ENCODE data around the gene SLC7A10.

SLC7A10 gene

DNA sequence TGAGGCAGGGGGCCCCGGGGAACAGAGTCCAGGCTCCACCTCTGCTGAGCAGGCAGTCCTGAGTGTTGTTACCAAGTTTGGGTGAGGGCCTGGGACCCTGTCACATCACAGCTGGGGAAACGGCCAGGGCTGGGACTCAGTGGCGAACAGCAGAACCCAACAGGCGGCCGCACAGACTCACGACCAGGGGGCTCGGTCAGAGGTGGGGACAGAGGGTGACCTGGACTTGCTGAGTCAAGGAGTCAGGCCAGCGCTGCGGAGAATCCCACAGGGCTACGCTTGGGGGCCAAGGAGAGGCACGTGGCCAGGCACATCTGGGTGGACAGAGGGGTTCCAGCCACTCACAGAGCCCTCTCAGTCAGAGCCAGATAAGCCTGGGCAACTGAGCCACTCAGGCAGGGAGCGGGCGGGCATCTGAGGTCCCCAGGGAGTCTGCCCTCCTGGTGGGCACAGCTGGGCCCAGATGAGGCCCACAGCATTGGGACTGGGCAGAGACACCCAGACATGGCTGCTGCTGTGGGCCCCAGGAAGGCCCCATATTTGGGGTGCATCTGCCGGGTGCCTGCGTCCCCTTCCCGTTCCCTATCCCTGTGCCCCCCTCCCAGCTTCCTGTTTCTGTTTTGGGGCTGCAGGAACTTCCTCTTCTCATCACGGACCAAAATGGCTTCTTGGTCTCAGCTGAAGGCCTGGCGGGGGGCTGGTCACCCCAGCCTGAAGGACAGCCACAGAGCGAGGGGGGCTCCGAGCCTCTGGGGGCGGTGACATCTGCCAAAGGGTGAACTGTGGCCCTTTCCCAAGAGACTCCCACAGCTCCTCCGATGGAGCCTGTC lies 42.7 kb upstream of the SLC7A10 start:
- H3K4me1 ChIP-seq: peaks cover 71 to 100% (median 93%) of the 10 kb centered on the region in 10 experiments
- no peak for TF ChIP-seq Cebpa-rat (IDR thresholded peaks at IDR 0.05)
- no peaks in the 10 kb centered on the region for H3K36me3 ChIP-seq
- peak overlapping the region; percentile 79 to 95 (median 86) for H3K4me2 ChIP-seq
- no peaks in the 10 kb centered on the region for H3K9me3 ChIP-seq (replicated peaks in 1 of 11)
- H3K27me3 ChIP-seq: no peaks in the 10 kb centered on the region
- H3K4me3 ChIP-seq: peak overlapping the region in 6 of 10 experiments; percentile 0 to 20 (median 10); a peak in 5 of 20 replicates
- peak overlapping the region; percentile 20 to 75 (median 66); a peak in 21 of 22 replicates for H3K9ac ChIP-seq
- peak overlapping the region; percentile 75 to 90 (median 83) for H3K27ac ChIP-seq
- no peaks in the 10 kb centered on the region for H4K20me1 ChIP-seq

DNA sequence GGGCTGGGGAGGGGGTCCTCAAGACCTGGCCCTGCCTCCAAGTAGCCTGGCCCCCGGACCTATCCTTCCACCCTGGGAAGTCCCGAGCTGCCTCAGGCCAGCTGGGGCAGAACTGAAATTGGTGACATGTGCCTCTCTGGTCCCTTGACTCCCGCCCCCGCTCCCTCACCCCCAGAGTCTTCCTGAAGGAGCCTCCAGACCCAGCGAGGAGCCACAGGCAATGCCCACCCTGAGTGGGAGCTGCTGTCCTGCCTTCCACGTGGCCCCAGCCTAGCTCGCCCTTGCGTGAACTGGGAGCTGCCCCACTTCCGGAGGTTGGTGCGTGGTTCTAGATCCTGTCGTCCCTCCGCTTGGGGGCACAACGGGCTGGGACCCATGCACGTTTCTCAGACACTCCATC lies 42.1 kb upstream of the SLC7A10 start:
- Histone ChIP-seq H4K20me1 (no peaks in the 10 kb centered on the region), H3K27me3 (no peaks in the 10 kb centered on the region), H3K4me1 (peaks cover 67 to 100% (median 93%) of the 10 kb centered on the region in 10 experiments), H3K4me3 (peak overlapping the region in 4 of 10 experiments; percentile 4 to 13 (median 8); a peak in 4 of 20 replicates), H3K36me3 (no peaks in the 10 kb centered on the region), H3K9ac (peak overlapping the region; percentile 20 to 75 (median 66); a peak in 21 of 22 replicates), H3K27ac (peak overlapping the region; percentile 75 to 90 (median 83)), H3K9me3 (replicated peaks in 1 of 11) (no peaks in the 10 kb centered on the region), H3K4me2 (peak overlapping the region; percentile 79 to 95 (median 86))
- TF ChIP-seq Cebpa-rat (IDR thresholded peaks at IDR 0.05): no peak

DNA sequence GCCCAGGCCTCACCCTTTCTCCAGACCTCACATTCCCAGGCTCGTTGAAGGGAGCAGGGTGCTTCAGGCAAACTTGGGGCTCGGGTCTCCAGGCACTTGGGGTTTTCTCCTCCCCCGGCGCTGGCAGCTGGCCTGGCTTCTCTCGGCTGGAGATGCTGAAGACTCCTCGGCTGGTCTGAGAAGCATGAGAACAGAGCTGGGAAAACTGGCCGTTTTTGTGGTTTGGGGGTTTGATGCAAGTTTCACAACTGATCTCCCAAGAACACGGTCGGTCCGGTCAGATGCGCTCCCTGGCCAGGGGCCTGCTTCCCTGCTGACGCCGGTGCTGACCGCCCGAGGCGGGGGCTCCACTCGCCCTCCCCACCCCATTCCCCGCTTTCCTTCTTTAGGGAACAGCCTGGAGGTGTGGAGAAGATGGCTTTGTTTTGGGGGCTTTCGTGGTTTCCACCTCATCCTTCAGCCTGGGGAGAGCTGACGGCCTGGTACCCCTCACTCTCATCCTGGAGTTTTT lies 41.4 kb upstream of the SLC7A10 start:
- Histone ChIP-seq H3K27ac (peak overlapping the region; percentile 75 to 90 (median 83); a peak in 20 of 22 replicates), H3K4me3 (no peak overlapping the region), H4K20me1 (no peaks in the 10 kb centered on the region), H3K9me3 (replicated peaks in 1 of 11) (no peaks in the 10 kb centered on the region), H3K27me3 (no peaks in the 10 kb centered on the region), H3K36me3 (no peaks in the 10 kb centered on the region), H3K9ac (peak overlapping the region; percentile 20 to 75 (median 66); a peak in 19 of 22 replicates), H3K4me1 (peaks cover 62 to 100% (median 94%) of the 10 kb centered on the region in 10 experiments), H3K4me2 (peak overlapping the region; percentile 79 to 95 (median 86))
- no peak for TF ChIP-seq Cebpa-rat (IDR thresholded peaks at IDR 0.05)

DNA sequence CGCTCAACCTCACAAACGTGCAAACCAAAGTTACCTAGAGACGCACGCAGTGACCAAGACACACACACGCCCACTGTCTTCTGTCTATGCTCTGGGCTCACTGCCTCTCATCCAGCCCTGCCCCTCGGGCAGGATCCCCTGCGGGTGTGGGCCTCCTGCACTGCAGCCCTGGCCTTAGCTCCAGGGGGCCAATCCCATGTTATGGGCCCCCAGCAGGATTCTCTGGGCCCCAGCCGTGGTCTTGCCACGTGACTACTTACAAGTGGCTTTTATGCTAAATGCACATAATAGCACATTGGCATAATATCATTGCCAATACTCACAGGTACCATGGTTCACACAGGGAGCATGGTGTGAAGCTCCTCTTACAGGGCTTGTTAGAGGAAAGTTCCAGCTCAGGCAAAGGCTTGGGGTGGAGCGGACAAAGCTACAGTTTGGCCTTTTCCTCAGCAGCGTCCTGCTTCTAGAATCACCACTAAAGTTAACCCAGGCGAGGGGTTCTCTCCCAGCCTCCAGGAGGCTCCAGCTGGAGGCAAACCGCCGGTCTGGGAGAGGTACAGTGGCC lies 39.3 kb upstream of the SLC7A10 start:
- Histone ChIP-seq H3K4me2 (peak overlapping the region in 10 of 11 experiments; percentile 2 to 97 (median 40); a peak in 12 of 22 replicates), H4K20me1 (no peaks in the 10 kb centered on the region), H3K36me3 (no peaks in the 10 kb centered on the region), H3K4me1 (peaks cover 62 to 100% (median 99%) of the 10 kb centered on the region in 10 experiments), H3K4me3 (no peak overlapping the region), H3K9ac (no peak overlapping the region), H3K27ac (peak overlapping the region in 3 of 11 experiments; percentile 15 to 25 (median 23); a peak in 3 of 22 replicates), H3K27me3 (no peaks in the 10 kb centered on the region), H3K9me3 (replicated peaks in 1 of 11) (no peaks in the 10 kb centered on the region)
- no peak for TF ChIP-seq Cebpa-rat (IDR thresholded peaks at IDR 0.05)

DNA sequence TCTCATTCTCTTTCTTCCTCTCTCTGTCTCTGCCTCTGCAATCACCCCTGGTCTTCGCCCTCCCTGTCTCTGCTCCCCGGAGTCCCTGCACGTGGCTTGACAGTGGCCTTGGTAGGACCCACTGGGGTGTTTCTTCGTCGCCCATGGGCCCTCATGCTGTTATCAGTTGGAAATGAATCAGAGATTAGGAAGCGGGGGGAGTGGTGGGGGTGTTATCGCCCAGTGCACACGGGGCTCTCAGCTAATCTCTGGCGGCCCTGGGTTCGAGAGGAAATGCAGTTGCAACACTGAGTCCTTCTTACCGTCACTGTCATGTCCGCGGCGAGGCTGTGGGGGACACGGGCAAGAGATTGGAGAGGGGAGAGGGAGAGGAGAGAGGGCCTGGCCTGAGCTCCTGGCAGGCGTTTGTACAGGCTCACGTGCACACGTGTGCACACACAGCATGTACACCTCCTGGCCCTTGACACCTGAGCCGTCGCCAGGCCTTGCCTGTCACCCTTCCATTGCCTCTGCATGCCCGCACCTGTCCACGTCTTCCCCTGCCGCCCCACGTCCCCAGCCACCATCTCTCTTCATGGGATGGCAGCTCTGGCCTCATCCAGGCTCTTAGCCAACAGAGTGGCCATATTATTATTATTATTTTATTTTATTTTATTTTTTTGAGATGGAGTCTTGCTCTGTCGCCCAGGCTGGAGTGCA lies 37.8 kb upstream of the SLC7A10 start:
- no peaks in the 10 kb centered on the region for H3K27me3 ChIP-seq
- peak overlapping the region in 6 of 11 experiments; percentile 3 to 37 (median 18); a peak in 6 of 22 replicates for H3K27ac ChIP-seq
- H3K9ac ChIP-seq: no peak overlapping the region
- H3K36me3 ChIP-seq: no peaks in the 10 kb centered on the region
- H4K20me1 ChIP-seq: no peaks in the 10 kb centered on the region
- no peak overlapping the region for H3K4me3 ChIP-seq
- H3K4me2 ChIP-seq: peak overlapping the region; percentile 38 to 99 (median 96); a peak in 21 of 22 replicates
- peaks cover 57 to 100% (median 94%) of the 10 kb centered on the region in 10 experiments for H3K4me1 ChIP-seq
- peaks cover 0 to 3% (median 0%) of the 10 kb centered on the region in 11 experiments; a peak in 1 of 22 replicates for H3K9me3 ChIP-seq (replicated peaks in 1 of 11)
- peak in 1 of 11 experiments; percentile 31; a peak in 1 of 22 replicates for TF ChIP-seq Cebpa-rat (IDR thresholded peaks at IDR 0.05)

DNA sequence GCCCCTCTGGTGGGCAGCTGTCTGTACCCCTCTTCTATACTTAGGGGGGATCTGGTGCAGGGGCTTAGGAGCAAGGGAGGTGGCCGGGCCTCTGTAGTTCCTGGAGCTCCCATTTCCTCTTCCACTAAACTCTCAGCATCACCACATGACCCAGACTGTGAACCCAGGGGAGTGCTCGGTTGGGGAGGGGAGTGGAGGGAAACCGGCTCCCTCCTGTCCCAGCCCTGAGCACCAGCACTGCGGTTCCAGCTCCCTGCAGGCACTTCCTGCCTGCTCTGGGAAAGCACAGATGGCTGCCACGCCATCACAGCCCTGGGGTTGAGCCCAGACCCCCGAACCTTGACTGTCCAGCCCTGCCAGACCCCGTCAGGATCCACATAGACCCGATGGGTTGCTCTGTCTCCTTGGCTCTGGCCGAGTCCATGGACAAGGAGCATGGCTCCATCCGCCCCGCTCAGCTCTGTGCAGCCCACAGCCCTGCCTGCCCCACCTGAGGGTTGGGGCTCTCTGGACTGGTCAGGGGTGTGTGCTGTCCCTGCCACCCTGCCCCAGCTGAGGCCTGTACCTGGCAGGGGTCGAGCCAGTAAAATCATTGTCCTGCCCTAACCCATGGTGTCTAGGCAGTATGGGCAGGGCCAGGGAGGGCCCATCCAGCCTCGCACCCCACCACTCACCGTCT lies 36.0 kb upstream of the SLC7A10 start:
- Histone ChIP-seq H3K27ac (peak overlapping the region; percentile 56 to 84 (median 80); a peak in 21 of 22 replicates), H3K4me3 (peak overlapping the region in 8 of 10 experiments; percentile 11 to 48 (median 36); a peak in 9 of 20 replicates), H3K36me3 (no peaks in the 10 kb centered on the region), H3K4me2 (peak overlapping the region; percentile 89 to 99 (median 96)), H3K27me3 (no peaks in the 10 kb centered on the region), H4K20me1 (no peaks in the 10 kb centered on the region), H3K4me1 (peaks cover 38 to 82% (median 76%) of the 10 kb centered on the region in 10 experiments), H3K9ac (peak overlapping the region; percentile 39 to 74 (median 66); a peak in 19 of 22 replicates), H3K9me3 (replicated peaks in 1 of 11) (peaks cover 0 to 9% (median 4%) of the 10 kb centered on the region in 11 experiments; a peak in 8 of 22 replicates)
- TF ChIP-seq Cebpa-rat (IDR thresholded peaks at IDR 0.05): no peak

DNA sequence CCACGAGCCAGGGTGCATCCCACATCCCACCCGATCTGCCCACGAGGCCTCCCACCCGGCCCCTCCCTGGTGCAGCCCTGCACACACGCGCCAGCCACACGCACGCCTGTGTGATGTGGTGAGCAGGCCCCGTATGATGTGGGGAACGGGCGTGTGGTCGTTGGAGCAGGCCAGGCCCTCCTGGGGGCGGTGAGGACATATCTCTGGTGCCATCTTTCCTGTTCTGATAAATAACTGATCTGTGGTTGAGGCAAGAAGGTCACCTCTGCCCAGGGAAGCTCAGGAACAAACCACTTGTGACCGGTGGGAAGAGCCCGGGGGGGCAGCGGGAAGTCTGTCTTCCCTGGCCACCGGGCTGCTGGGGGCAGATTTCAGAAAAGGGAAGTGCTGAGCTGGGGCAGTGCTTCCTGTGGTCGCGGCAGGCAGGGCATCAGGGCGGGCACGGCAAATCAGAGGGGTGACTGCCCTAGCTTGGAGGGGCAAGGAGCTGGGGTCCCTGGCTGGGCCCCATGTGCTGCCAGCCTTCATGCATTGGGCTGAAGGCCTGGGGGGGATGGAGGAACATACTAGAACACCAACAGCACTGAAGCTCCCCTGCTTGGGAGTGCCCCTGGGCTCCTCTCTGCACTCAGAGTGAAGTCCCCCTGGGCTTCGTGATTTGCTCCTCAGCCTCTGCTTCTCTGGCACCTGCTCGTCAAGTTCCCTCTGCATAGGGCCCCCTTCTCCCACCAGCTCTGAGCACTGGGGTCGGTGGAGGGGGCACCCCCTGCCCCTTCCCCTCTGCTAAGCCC lies 35.2 kb upstream of the SLC7A10 start:
- peaks cover 37 to 77% (median 68%) of the 10 kb centered on the region in 10 experiments for H3K4me1 ChIP-seq
- peak overlapping the region; percentile 89 to 99 (median 96) for H3K4me2 ChIP-seq
- peak overlapping the region; percentile 39 to 74 (median 66); a peak in 20 of 22 replicates for H3K9ac ChIP-seq
- no peaks in the 10 kb centered on the region for H3K27me3 ChIP-seq
- H3K36me3 ChIP-seq: no peaks in the 10 kb centered on the region
- H3K27ac ChIP-seq: peak overlapping the region; percentile 56 to 84 (median 80); a peak in 21 of 22 replicates
- peak overlapping the region in 8 of 10 experiments; percentile 11 to 48 (median 36); a peak in 9 of 20 replicates for H3K4me3 ChIP-seq
- no peak for TF ChIP-seq Cebpa-rat (IDR thresholded peaks at IDR 0.05)
- peaks cover 0 to 9% (median 4%) of the 10 kb centered on the region in 11 experiments; a peak in 8 of 22 replicates for H3K9me3 ChIP-seq (replicated peaks in 1 of 11)
- H4K20me1 ChIP-seq: no peaks in the 10 kb centered on the region

All from BLaER1 treated with 17β-estradiol and CSF1 and Interleukin-3, amounts not matched to agents 10 nM and 100 nM (cell line).